Erythroblast (primary cell): ENCODE measurements around the gene COL6A1.

Experiments used
- GATA1 ChIP-seq: IDR thresholded peaks from 2 replicates; pipeline ENCODE4 v1.6.1; 2011; ENCODE audit warnings: low read depth, mild to moderate bottlenecking, control low read depth, low read length, moderate library complexity
- POLR2A ChIP-seq: IDR thresholded peaks from 2 replicates; pipeline ENCODE4 v1.6.1; 2011; ENCODE audit warnings: mild to moderate bottlenecking, low read length

GRCh38 chr21:45986316-45987051 lies 4.9 kb downstream of the COL6A1 start:
- TF ChIP-seq POLR2A = no peak
- no peak for TF ChIP-seq GATA1
